ENCODE measurements around the gene LIF. TPM values are rescaled to one million over a fixed set of nuclear protein-coding genes. Genes with fewer than 3 reads are reported as not detected.

Gene LIF
- polyA plus RNA-seq (1.2 to 14.3 TPM (median 3.1 TPM) in 3 replicates), polyA minus RNA-seq (4.6 to 16.8 TPM (median 6.6 TPM) in 3 replicates)
- polyA plus RNA-seq (2011; ENCODE audit: low read depth) = 0.57 TPM
- 1.5 and 2.1 TPM in 2 replicates for polyA plus RNA-seq (2011; cell fraction: cytosol; rRNA removed)
- 22.1 and 25.6 TPM in 2 replicates for polyA plus RNA-seq (2011; cell fraction: nucleus; rRNA removed)
- 1.2 and 1.3 TPM in 2 replicates for polyA plus RNA-seq (2012; ENCODE audit: low replicate concordance)
- 3.6 TPM for polyA minus RNA-seq (2011; cell fraction: cytosol; rRNA and poly(A)+ RNA removed)
- polyA minus RNA-seq (2011; cell fraction: nucleus; rRNA and poly(A)+ RNA removed) = 9.4 and 12.3 TPM in 2 replicates

GRCh38 chr22:30245985-30246813 is at the start of gene LIF:
LIF (minus strand) TSS chr22:30246759; CDS start chr22:30246695, 64 bp downstream.
- H3K27me3 ChIP-seq (ENCODE audit: control insufficient read depth, extremely low read depth, insufficient read depth, low read length) = no peaks in the 10 kb centered on the region
- peak within 1 kb of the TSS; percentile 77 for H3K9ac ChIP-seq (ENCODE audit: control insufficient read depth, extremely low read depth, insufficient read depth, low read length)
- H3K4me3 ChIP-seq (ENCODE audit: control insufficient read depth in 2 of 3, extremely low read depth in 1 of 3, insufficient read depth in 2 of 3, low read depth in 1 of 3, low read length in 3 of 3) = peak within 1 kb of the TSS; percentile 52 to 79 (median 68)
- H3K9me3 ChIP-seq (ENCODE audit: control insufficient read depth, low read depth, low read length) = no peaks in the 10 kb centered on the region
- H3K4me1 ChIP-seq (ENCODE audit: control insufficient read depth, extremely low read depth, insufficient read depth, low read length) = peaks cover 18% of the 10 kb centered on the region
- DNase-seq (ENCODE audit: low read depth, low spot score) (no peak), FAIRE-seq (no peak)
- no peak for TF ChIP-seq EZH2 (IDR thresholded peaks at IDR 0.05; ENCODE audit: low read length)
- TF ChIP-seq CTCF (optimal IDR thresholded peaks at IDR 0.05 in 1 of 3, IDR thresholded peaks at IDR 0.05 in 1 of 3, conservative IDR thresholded peaks at IDR 0.05 in 1 of 3; ENCODE audit: extremely low read depth in 1 of 3, insufficient read depth in 2 of 3, low read length in 3 of 3) = no peak
- H2AFZ ChIP-seq (ENCODE audit: control insufficient read depth, low read length) = peak within 1 kb of the TSS; percentile 88
- dilution Hi-C loops (cut with MboI; ENCODE audit: extremely low pct_ligation_motif_present, low sequenced_read_pairs) = no loop called here
- no peaks in the 10 kb centered on the region for H4K20me1 ChIP-seq (ENCODE audit: control insufficient read depth, extremely low read depth, insufficient read depth, low read length)
- H3K4me2 ChIP-seq (ENCODE audit: control insufficient read depth, extremely low read depth, insufficient read depth, low read depth, low read length) = peak within 1 kb of the TSS; percentile 92
- H3K36me3 ChIP-seq (ENCODE audit: control insufficient read depth in 2 of 2, extremely low read depth in 1 of 2, insufficient read depth in 2 of 2, low read length in 2 of 2) = peaks cover 0 to 2% of the 10 kb centered on the region in 2 experiments
- peak within 1 kb of the TSS; percentile 36 for H3K27ac ChIP-seq (ENCODE audit: control insufficient read depth, insufficient read depth, low read length)
- H3K79me2 ChIP-seq (ENCODE audit: control insufficient read depth, insufficient read depth, low read length) = no peaks in the 10 kb centered on the region
- H3K9me1 ChIP-seq (ENCODE audit: control insufficient read depth, extremely low read depth, insufficient read depth, low read length) = no peaks in the 10 kb centered on the region

GRCh38 chr22:30296324-30296723 is 49.8 kb upstream of the LIF start:
- Histone ChIP-seq H3K4me2 (ENCODE audit: control insufficient read depth, extremely low read depth, insufficient read depth, low read depth, low read length) (no peak overlapping the region), H3K27me3 (ENCODE audit: control insufficient read depth, extremely low read depth, insufficient read depth, low read length) (no peaks in the 10 kb centered on the region), H2AFZ (ENCODE audit: control insufficient read depth, low read length) (no peak overlapping the region), H3K79me2 (ENCODE audit: control insufficient read depth, insufficient read depth, low read length) (peaks cover 6% of the 10 kb centered on the region), H3K9me3 (ENCODE audit: control insufficient read depth, low read depth, low read length) (no peaks in the 10 kb centered on the region), H3K9me1 (ENCODE audit: control insufficient read depth, extremely low read depth, insufficient read depth, low read length) (no peaks in the 10 kb centered on the region), H3K9ac (ENCODE audit: control insufficient read depth, extremely low read depth, insufficient read depth, low read length) (no peak overlapping the region), H3K4me1 (ENCODE audit: control insufficient read depth, extremely low read depth, insufficient read depth, low read length) (peaks cover 20% of the 10 kb centered on the region), H3K4me3 (ENCODE audit: control insufficient read depth in 2 of 3, extremely low read depth in 1 of 3, insufficient read depth in 2 of 3, low read depth in 1 of 3, low read length in 3 of 3) (no peak overlapping the region), H3K27ac (ENCODE audit: control insufficient read depth, insufficient read depth, low read length) (no peak overlapping the region), H4K20me1 (ENCODE audit: control insufficient read depth, extremely low read depth, insufficient read depth, low read length) (peaks cover 4% of the 10 kb centered on the region), H3K36me3 (ENCODE audit: control insufficient read depth in 2 of 2, extremely low read depth in 1 of 2, insufficient read depth in 2 of 2, low read length in 2 of 2) (peaks cover 52 to 56% of the 10 kb centered on the region in 2 experiments)
- FAIRE-seq = no peak
- TF ChIP-seq CTCF (optimal IDR thresholded peaks at IDR 0.05 in 1 of 3, IDR thresholded peaks at IDR 0.05 in 1 of 3, conservative IDR thresholded peaks at IDR 0.05 in 1 of 3; ENCODE audit: extremely low read depth in 1 of 3, insufficient read depth in 2 of 3, low read length in 3 of 3) (no peak), EZH2 (IDR thresholded peaks at IDR 0.05; ENCODE audit: low read length) (no peak)
- no peak for DNase-seq (ENCODE audit: low read depth, low spot score)
- dilution Hi-C loops (cut with MboI; ENCODE audit: extremely low pct_ligation_motif_present, low sequenced_read_pairs) = no loop called here
